Measurements from ENCODE around the gene ERC1.

ERC1 gene

DNA sequence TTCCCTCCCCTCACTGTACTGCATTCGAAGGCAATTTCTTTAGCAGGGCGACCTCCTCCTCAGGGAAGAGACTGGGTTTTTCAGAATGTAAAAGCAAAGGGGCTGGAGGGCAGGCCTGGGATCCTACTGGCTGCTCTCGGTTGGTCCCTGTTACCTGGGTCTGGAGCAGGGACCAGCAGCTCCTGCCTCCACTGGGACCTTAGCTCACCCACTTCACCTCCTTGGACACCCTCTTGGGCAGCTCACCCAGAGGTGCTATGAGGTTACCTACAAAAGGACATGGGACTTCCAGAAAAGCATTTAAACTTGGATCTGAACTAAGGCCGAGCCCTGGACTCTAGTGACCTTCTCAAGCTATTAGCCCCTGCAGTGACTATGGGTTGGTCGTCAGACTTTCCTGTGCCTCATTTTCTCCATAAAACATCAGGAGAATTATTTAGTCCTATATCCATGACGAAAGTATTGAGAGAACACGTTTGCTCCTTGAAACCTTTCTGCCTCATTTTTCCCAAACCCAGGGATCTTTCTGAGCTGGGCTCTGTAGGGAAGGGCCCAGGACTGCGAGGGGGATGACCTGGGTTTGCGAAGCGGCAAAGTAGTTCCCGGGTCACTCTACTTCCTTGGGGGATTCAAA, 538.3 kb downstream of the ERC1 start:
- Histone ChIP-seq H3K9me3 (replicated peaks; ENCODE audit: insufficient read depth, low read length) (no peaks in the 10 kb centered on the region), H2AFZ (ENCODE audit: low read length) (peak overlapping the region; percentile 44), H3K36me3 (replicated peaks; ENCODE audit: insufficient read depth, low read length) (no peaks in the 10 kb centered on the region), H3K27ac (ENCODE audit: low read length) (no peak overlapping the region), H3K9ac (ENCODE audit: low read length) (peak overlapping the region; percentile 63; the same call in 1 of the 2 replicates), H3F3A (ENCODE audit: insufficient read depth, low read length) (peaks cover 32% of the 10 kb centered on the region), H3K79me2 (ENCODE audit: low read length) (peaks cover 65% of the 10 kb centered on the region), H3K4me1 (ENCODE audit: low read length) (peaks cover 7% of the 10 kb centered on the region), H3K27me3 (replicated peaks; ENCODE audit: insufficient read depth, low read length) (no peaks in the 10 kb centered on the region), H4K20me1 (ENCODE audit: insufficient read depth, low read length) (no peaks in the 10 kb centered on the region), H3K4me2 (ENCODE audit: low read depth, low read length) (peak overlapping the region; percentile 87), H3K9me2 (replicated peaks; ENCODE audit: insufficient read depth, low read length) (no peaks in the 10 kb centered on the region), H3K4me3 (ENCODE audit: low read length) (peak overlapping the region; percentile 65)
- TF ChIP-seq EZH2 (optimal IDR thresholded peaks at IDR 0.05; ENCODE audit: low read depth, low read length), result no peak
- no peak for TF ChIP-seq EZH2phosphoT487 (IDR thresholded peaks at IDR 0.05; ENCODE audit: low read length)
- TF ChIP-seq, protein P1, sequence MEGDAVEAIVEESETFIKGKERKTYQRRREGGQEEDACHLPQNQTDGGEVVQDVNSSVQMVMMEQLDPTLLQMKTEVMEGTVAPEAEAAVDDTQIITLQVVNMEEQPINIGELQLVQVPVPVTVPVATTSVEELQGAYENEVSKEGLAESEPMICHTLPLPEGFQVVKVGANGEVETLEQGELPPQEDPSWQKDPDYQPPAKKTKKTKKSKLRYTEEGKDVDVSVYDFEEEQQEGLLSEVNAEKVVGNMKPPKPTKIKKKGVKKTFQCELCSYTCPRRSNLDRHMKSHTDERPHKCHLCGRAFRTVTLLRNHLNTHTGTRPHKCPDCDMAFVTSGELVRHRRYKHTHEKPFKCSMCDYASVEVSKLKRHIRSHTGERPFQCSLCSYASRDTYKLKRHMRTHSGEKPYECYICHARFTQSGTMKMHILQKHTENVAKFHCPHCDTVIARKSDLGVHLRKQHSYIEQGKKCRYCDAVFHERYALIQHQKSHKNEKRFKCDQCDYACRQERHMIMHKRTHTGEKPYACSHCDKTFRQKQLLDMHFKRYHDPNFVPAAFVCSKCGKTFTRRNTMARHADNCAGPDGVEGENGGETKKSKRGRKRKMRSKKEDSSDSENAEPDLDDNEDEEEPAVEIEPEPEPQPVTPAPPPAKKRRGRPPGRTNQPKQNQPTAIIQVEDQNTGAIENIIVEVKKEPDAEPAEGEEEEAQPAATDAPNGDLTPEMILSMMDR (IDR thresholded peaks at IDR 0.05; ENCODE audit: low read length), result no peak
- DNase-seq, result no peak

DNA sequence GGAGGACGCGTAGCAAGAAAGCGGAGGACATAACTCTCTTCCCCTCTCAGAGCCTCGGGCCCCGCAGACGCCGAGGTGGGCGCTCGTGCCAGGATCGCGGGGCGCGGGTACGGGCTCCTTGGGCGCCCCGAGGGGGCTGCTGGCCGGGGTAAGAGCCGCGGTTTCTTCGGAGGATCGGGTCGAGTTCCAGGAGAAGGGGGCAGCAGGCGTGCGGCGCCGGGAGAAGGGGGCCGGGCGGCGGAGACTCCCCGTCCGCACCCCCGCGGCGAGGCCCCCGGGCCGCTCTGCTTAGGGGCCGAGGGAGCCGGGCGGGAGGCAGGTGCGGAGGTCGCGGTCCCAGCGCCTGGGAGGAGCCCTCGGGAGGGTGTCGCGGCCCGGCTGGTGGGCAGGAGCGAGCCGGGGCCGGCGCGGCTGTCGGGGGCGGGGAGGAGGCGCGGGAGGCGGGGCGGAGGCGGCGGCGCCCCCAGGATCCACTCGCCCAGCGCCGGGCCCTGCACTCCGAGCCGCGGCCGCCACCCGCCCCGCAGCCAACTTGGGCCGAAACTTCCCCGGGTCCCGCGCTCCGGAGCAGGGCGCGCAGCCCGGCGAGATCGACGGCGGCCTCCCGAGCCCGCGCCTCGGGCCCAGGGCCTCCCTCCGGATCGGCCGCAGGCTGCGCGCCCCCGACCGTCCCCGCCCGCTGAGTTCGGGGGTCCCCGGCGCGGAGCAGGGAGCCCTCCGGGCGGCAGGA, 539.0 kb downstream of the ERC1 start:
- TF ChIP-seq, protein P1 (IDR thresholded peaks at IDR 0.05; ENCODE audit: low read length), result no peak
- no peak for TF ChIP-seq EZH2 (optimal IDR thresholded peaks at IDR 0.05; ENCODE audit: low read depth, low read length)
- TF ChIP-seq EZH2phosphoT487 (IDR thresholded peaks at IDR 0.05; ENCODE audit: low read length), result no peak
- H3K9me3 ChIP-seq (replicated peaks; ENCODE audit: insufficient read depth, low read length), result no peaks in the 10 kb centered on the region
- DNase-seq, result peak; percentile 67
- H2AFZ ChIP-seq (ENCODE audit: low read length), result peak overlapping the region; percentile 44
- peaks cover 8% of the 10 kb centered on the region for H3K4me1 ChIP-seq (ENCODE audit: low read length)
- H3K9me2 ChIP-seq (replicated peaks; ENCODE audit: insufficient read depth, low read length), result no peaks in the 10 kb centered on the region
- peak overlapping the region; percentile 87 for H3K4me2 ChIP-seq (ENCODE audit: low read depth, low read length)
- H3K27me3 ChIP-seq (replicated peaks; ENCODE audit: insufficient read depth, low read length), result no peaks in the 10 kb centered on the region
- no peak overlapping the region for H3K27ac ChIP-seq (ENCODE audit: low read length)
- peak overlapping the region; percentile 63; the same call in 1 of the 2 replicates for H3K9ac ChIP-seq (ENCODE audit: low read length)
- no peaks in the 10 kb centered on the region for H3K36me3 ChIP-seq (replicated peaks; ENCODE audit: insufficient read depth, low read length)
- no peaks in the 10 kb centered on the region for H4K20me1 ChIP-seq (ENCODE audit: insufficient read depth, low read length)
- H3K4me3 ChIP-seq (ENCODE audit: low read length), result peak overlapping the region; percentile 65
- H3K79me2 ChIP-seq (ENCODE audit: low read length), result peaks cover 72% of the 10 kb centered on the region
- H3F3A ChIP-seq (ENCODE audit: insufficient read depth, low read length), result peaks cover 38% of the 10 kb centered on the region

DNA sequence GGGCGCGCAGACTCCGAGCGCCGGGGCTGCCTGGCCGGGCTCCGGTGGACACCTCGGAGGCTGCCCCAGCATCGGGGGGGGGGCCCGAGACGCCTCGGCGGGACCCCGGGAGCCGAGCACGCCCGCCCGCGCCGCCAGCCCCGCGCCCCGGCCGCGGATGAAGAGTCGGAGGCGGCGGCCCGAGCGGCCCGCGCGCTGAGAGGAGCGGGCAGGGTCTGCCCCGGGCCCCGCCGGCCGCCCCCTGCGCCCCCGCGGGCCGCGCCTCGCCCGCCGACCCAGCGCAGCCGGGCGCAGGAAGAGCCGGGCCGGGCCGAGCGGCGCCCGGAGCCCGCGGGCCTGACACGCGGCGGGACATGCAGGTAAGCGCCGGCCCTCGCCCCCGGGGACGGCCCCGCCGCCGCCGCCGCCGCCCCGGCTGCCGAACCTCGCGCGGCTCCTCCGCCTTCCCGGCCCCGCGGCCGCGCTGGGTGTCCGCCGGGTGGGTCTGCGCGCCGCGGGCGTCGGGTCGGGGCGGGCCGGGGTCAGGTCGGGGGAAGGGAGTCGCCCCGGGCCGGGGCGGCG, 539.6 kb downstream of the ERC1 start:
- Histone ChIP-seq H3K27ac (ENCODE audit: low read length) (peak overlapping the region; percentile 94; the same call in 1 of the 2 replicates), H3K79me2 (ENCODE audit: low read length) (peaks cover 78% of the 10 kb centered on the region), H3K4me2 (ENCODE audit: low read depth, low read length) (no peak overlapping the region), H3K4me3 (ENCODE audit: low read length) (peak overlapping the region; percentile 88; the same call in 1 of the 2 replicates), H3K9ac (ENCODE audit: low read length) (peak overlapping the region; percentile 83), H3K4me1 (ENCODE audit: low read length) (peaks cover 14% of the 10 kb centered on the region), H4K20me1 (ENCODE audit: insufficient read depth, low read length) (no peaks in the 10 kb centered on the region), H2AFZ (ENCODE audit: low read length) (no peak overlapping the region), H3K9me3 (replicated peaks; ENCODE audit: insufficient read depth, low read length) (no peaks in the 10 kb centered on the region), H3F3A (ENCODE audit: insufficient read depth, low read length) (peaks cover 45% of the 10 kb centered on the region), H3K36me3 (replicated peaks; ENCODE audit: insufficient read depth, low read length) (no peaks in the 10 kb centered on the region), H3K9me2 (replicated peaks; ENCODE audit: insufficient read depth, low read length) (no peaks in the 10 kb centered on the region), H3K27me3 (replicated peaks; ENCODE audit: insufficient read depth, low read length) (no peaks in the 10 kb centered on the region)
- DNase-seq, result no peak
- TF ChIP-seq EZH2 (optimal IDR thresholded peaks at IDR 0.05; ENCODE audit: low read depth, low read length) (no peak), EZH2phosphoT487 (IDR thresholded peaks at IDR 0.05; ENCODE audit: low read length) (no peak)
- TF ChIP-seq, protein P1 (IDR thresholded peaks at IDR 0.05; ENCODE audit: low read length), result no peak

Data from MM.1S (cell line).